SU-DHL-6 (cell line): ENCODE results near the gene EXD2.

ENCODE experiments used
- EZH2phosphoT487 ChIP-seq: fragments of 200-600 bp; sonication (generic), shearing (Covaris generic); conservative IDR thresholded peaks from 2 replicates; pipeline ENCODE4 v1.6.1; 2018; ENCODE audit warnings: mild to moderate bottlenecking, antibody characterized with exemption, low read length, moderate library complexity, mixed read lengths
- TF ChIP-seq, protein P1 (sequence below): fragments of 200-600 bp; sonication (generic); IDR thresholded peaks from one replicate; pipeline ENCODE4 v1.5.1; 2017; ENCODE audit warnings: antibody characterized with exemption, mild to moderate bottlenecking, low read length, moderate library complexity; ENCODE audit not compliant: insufficient read depth, poor library complexity, severe bottlenecking

GRCh38 chr14:69259168-69259526 lies 67.8 kb downstream of the EXD2 start:
- TF ChIP-seq, protein P1, sequence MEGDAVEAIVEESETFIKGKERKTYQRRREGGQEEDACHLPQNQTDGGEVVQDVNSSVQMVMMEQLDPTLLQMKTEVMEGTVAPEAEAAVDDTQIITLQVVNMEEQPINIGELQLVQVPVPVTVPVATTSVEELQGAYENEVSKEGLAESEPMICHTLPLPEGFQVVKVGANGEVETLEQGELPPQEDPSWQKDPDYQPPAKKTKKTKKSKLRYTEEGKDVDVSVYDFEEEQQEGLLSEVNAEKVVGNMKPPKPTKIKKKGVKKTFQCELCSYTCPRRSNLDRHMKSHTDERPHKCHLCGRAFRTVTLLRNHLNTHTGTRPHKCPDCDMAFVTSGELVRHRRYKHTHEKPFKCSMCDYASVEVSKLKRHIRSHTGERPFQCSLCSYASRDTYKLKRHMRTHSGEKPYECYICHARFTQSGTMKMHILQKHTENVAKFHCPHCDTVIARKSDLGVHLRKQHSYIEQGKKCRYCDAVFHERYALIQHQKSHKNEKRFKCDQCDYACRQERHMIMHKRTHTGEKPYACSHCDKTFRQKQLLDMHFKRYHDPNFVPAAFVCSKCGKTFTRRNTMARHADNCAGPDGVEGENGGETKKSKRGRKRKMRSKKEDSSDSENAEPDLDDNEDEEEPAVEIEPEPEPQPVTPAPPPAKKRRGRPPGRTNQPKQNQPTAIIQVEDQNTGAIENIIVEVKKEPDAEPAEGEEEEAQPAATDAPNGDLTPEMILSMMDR: no peak
- no peak for TF ChIP-seq EZH2phosphoT487
